ENCODE measurements around the gene PKIB.

GRCh38 chr6:122696079-122696478 lies 85.9 kb downstream of the PKIB start:
- TF ChIP-seq EZH2 (IDR thresholded peaks at IDR 0.05), result no peak
- TF ChIP-seq, protein P1, sequence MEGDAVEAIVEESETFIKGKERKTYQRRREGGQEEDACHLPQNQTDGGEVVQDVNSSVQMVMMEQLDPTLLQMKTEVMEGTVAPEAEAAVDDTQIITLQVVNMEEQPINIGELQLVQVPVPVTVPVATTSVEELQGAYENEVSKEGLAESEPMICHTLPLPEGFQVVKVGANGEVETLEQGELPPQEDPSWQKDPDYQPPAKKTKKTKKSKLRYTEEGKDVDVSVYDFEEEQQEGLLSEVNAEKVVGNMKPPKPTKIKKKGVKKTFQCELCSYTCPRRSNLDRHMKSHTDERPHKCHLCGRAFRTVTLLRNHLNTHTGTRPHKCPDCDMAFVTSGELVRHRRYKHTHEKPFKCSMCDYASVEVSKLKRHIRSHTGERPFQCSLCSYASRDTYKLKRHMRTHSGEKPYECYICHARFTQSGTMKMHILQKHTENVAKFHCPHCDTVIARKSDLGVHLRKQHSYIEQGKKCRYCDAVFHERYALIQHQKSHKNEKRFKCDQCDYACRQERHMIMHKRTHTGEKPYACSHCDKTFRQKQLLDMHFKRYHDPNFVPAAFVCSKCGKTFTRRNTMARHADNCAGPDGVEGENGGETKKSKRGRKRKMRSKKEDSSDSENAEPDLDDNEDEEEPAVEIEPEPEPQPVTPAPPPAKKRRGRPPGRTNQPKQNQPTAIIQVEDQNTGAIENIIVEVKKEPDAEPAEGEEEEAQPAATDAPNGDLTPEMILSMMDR (IDR thresholded peaks at IDR 0.05), result no peak
- TF ChIP-seq EZH2phosphoT487 (IDR thresholded peaks at IDR 0.05), result no peak

Measured in neural progenitor cell (in vitro differentiated cells).